NCI-H1436 treated with DMSO at 0.1 percent for 48 hours (cell line): ENCODE data around the gene COX7B2.

Source experiments
- DNase-seq: peaks from one replicate; lab custom pipeline; 2025; lab: John Stamatoyannopoulos, UW

COX7B2 gene

GRCh38 chr4:46717950-46718349, 191.1 kb downstream of the COX7B2 start:
- no peak for DNase-seq

DNA sequence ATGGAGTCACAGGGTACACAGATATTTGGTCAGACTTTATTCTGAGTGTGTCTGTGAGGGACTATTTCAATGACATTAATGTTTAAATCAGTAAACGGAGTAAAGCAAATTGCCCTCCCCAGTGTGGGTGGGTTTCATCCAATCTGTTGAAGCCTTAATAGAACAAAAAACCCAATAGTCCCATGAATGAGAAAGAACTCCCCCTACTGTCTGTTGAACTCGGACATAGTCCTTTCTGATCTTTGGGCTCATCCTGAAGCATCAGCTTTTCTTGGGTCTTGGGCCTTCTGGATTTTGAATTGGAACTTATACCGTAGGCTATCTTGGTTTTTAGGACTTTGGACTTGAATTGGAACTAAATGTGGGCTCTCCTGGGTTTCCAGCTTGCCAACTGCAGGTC, 193.6 kb downstream of the COX7B2 start:
- DNase-seq: no peak

DNA sequence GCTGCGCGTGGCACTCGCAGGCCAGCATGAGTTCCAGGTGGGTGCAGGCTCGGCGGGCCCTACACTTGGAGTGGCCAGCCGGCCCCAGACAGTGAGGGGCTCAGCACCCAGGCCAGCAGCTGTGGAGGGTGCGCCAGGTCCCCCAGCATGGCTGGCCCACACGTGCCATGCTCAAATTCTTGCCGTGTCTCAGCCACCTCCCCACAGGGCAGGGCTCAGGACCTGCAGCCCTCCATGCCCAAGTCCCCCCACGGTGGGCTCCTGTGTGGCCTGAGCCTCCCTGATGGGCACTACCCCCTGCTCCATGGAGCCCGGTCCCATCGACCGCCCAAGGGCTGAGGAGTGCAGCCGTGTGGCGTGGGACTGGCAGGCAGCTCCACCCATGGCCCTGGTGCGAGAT, 210.2 kb downstream of the COX7B2 start:
- no peak for DNase-seq
